Measurements from ENCODE around the gene ZNF586.
"Not testable (repeated sequence)": the region's sequence is repeated elsewhere in the genome, so short reads cannot be mapped to it uniquely, and the experiment has no call there.

Gene ZNF586

GRCh38 chr19:57776764-57777296 is 7.4 kb downstream of the ZNF586 start:
- peaks cover 99% of the 10 kb centered on the region for H3K36me3 Mint-ChIP-seq (ENCODE audit: low read depth)
- no peak overlapping the region for H3K27ac Mint-ChIP-seq
- peaks cover 66% of the 10 kb centered on the region for H3K9me3 Mint-ChIP-seq
- H3K4me1 Mint-ChIP-seq (ENCODE audit: low read depth) = peaks cover 27% of the 10 kb centered on the region
- H3K4me3 Mint-ChIP-seq = no peak overlapping the region
- DNase-seq = no peak
- no peaks in the 10 kb centered on the region for H3K27me3 Mint-ChIP-seq

DNA sequence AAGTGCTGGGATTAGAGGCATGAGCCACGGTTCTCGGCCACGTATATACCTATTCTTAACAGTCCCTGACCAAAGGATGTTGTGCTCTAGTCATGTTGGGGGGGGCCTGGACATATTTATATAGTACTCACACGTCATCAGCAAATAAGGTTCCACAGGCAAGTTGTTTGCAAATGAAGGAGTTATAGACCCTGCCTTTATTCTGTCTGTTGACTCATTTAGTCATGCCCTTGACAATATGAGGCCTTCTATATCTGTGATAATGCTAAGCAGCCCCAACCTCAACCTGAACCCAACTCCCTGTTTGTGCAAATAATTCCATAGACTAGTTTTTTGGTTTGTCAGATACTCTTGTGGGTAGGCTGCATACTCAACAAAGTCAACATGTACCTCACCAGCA is 8.9 kb downstream of the ZNF586 start:
- H3K9me3 Mint-ChIP-seq = peaks cover 55% of the 10 kb centered on the region
- no peak overlapping the region for H3K27ac Mint-ChIP-seq
- no peaks in the 10 kb centered on the region for H3K27me3 Mint-ChIP-seq

DNA sequence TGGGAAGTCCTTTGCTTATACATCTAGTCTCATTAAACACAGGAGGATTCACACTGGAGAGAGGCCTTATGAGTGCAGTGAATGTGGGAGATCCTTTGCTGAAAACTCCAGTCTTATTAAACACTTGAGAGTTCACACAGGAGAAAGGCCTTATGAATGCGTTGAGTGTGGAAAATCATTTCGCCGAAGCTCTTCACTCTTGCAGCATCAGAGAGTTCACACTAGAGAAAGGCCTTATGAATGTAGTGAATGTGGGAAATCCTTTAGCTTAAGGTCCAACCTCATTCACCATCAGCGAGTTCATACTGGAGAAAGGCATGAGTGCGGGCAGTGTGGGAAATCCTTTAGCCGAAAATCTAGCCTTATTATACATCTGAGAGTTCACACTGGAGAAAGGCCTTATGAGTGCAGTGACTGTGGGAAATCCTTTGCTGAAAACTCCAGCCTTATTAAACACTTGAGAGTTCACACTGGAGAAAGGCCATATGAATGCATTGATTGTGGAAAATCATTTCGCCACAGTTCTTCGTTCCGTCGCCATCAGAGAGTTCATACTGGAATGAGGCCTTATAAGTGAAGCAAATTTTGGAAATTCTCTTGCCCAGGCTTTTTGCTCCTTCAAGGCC is 9.9 kb downstream of the ZNF586 start:
- H3K27ac Mint-ChIP-seq = no peak overlapping the region
- H3K9me3 Mint-ChIP-seq = peaks cover 50% of the 10 kb centered on the region
- peaks cover 91% of the 10 kb centered on the region for H3K36me3 Mint-ChIP-seq (ENCODE audit: low read depth)
- no peaks in the 10 kb centered on the region for H3K27me3 Mint-ChIP-seq
- peaks cover 9% of the 10 kb centered on the region for H3K4me1 Mint-ChIP-seq (ENCODE audit: low read depth)
- no peak for DNase-seq
- H3K4me3 Mint-ChIP-seq = no peak overlapping the region

More for the DNA sequence above, 8.9 kb downstream of the ZNF586 start:
- no peak for DNase-seq
- peaks cover 14% of the 10 kb centered on the region for H3K4me1 Mint-ChIP-seq (ENCODE audit: low read depth)
- H3K36me3 Mint-ChIP-seq (ENCODE audit: low read depth) = peaks cover 94% of the 10 kb centered on the region
- no peak overlapping the region for H3K4me3 Mint-ChIP-seq

DNA sequence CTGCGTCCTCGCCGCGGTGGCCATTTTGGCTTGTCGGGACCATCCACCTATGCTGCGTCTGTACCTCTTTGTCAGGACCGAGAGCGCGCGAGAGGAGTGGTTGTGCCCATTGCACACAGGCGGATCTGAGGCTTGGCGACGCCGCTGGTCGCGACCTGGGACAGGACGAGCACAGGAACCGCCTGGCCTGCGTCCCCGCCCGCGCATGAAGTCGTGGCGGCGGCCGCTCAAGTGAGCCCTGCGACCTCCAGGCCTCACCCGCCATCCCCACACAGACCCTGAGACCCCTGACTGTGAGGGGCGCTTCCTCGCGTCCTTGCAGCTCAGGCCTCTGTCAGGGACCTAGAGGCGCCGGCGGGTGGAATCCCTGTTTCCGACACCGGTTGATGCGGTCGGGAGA is 16.8 kb downstream of the ZNF586 start:
- Mint-ChIP-seq H3K4me1 (ENCODE audit: low read depth) (no peaks in the 10 kb centered on the region), H3K36me3 (ENCODE audit: low read depth) (peaks cover 85% of the 10 kb centered on the region), H3K4me3 (no peak overlapping the region), H3K27me3 (no peaks in the 10 kb centered on the region), H3K27ac (no peak overlapping the region), H3K9me3 (peaks cover 44% of the 10 kb centered on the region)
- no peak for DNase-seq

GRCh38 chr19:57786906-57787305 is 17.4 kb downstream of the ZNF586 start:
- H3K36me3 Mint-ChIP-seq (ENCODE audit: low read depth) = peaks cover 85% of the 10 kb centered on the region
- no peak overlapping the region for H3K4me3 Mint-ChIP-seq
- peaks cover 48% of the 10 kb centered on the region for H3K9me3 Mint-ChIP-seq
- DNase-seq = no peak
- H3K4me1 Mint-ChIP-seq (ENCODE audit: low read depth) = no peaks in the 10 kb centered on the region
- no peak overlapping the region for H3K27ac Mint-ChIP-seq
- no peaks in the 10 kb centered on the region for H3K27me3 Mint-ChIP-seq

- Mint-ChIP-seq H3K27me3 (no peaks in the 10 kb centered on the region), H3K4me1 (ENCODE audit: low read depth) (no peaks in the 10 kb centered on the region), H3K4me3 (no peak overlapping the region), H3K9me3 (peaks cover 52% of the 10 kb centered on the region), H3K36me3 (ENCODE audit: low read depth) (peaks cover 88% of the 10 kb centered on the region), H3K27ac (no peak overlapping the region)
- DNase-seq = no peak
Observed at GRCh38 chr19:57788114-57788692, 18.7 kb downstream of the ZNF586 start.

DNA sequence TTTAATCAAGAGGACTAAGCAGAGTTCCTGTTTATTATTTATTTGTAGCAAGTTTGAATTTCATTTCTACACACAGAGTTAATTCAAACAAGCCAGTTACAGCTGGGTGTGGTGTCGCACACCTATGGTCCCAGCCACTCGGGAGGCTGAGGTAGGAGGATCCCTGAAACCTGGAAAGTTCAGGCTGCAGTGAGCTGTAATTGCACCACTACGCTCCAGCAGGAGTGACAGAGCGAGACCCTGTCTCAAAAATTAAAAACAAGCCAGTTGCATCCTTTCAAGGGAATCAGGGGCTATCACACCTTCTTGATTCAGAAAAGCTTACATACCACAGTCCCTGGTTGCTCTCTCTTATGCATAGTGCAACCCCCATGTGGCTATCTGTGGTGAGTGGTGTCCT is 19.8 kb downstream of the ZNF586 start:
- no peaks in the 10 kb centered on the region for H3K4me1 Mint-ChIP-seq (ENCODE audit: low read depth)
- DNase-seq = no peak
- H3K27ac Mint-ChIP-seq = no peak overlapping the region
- H3K36me3 Mint-ChIP-seq (ENCODE audit: low read depth) = peaks cover 92% of the 10 kb centered on the region
- no peak overlapping the region for H3K4me3 Mint-ChIP-seq
- H3K27me3 Mint-ChIP-seq = no peaks in the 10 kb centered on the region
- peaks cover 55% of the 10 kb centered on the region for H3K9me3 Mint-ChIP-seq

GRCh38 chr19:57796580-57796979 is 27.1 kb downstream of the ZNF586 start:
- not testable (repeated sequence) for H3K4me1 Mint-ChIP-seq (ENCODE audit: low read depth)
- peaks cover 89% of the 10 kb centered on the region for H3K36me3 Mint-ChIP-seq (ENCODE audit: low read depth)

DNA sequence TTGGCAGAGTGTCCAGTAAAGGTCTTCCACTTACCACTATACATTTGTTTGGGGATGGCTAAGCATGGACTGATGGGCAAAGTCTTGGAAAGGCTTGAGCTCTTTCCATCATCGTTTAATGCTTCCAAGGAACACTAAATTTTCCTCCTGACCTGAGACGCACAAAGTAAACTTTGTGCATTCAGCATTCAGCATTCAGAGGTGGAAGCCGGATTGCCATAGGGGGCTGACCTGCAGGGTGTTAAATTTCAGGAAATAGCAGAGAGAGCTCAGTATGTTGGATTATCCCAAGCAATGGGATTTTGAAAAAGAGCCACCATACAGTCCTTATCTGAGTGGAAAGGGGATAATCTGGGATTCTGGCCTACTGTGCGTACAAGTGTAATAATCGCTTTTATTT is 31.2 kb downstream of the ZNF586 start:
- H3K27me3 Mint-ChIP-seq = no peaks in the 10 kb centered on the region
- H3K36me3 Mint-ChIP-seq (ENCODE audit: low read depth) = peaks cover 86% of the 10 kb centered on the region
- peaks cover 19% of the 10 kb centered on the region for H3K4me1 Mint-ChIP-seq (ENCODE audit: low read depth)
- no peak overlapping the region for H3K27ac Mint-ChIP-seq
- DNase-seq = no peak
- H3K9me3 Mint-ChIP-seq = peaks cover 5% of the 10 kb centered on the region
- H3K4me3 Mint-ChIP-seq = no peak overlapping the region

More at GRCh38 chr19:57796580-57796979, 27.1 kb downstream of the ZNF586 start:
- not testable (repeated sequence) for H3K27me3 Mint-ChIP-seq, H3K27ac Mint-ChIP-seq, DNase-seq, H3K4me3 Mint-ChIP-seq
- peaks cover 19% of the 10 kb centered on the region for H3K9me3 Mint-ChIP-seq

DNA sequence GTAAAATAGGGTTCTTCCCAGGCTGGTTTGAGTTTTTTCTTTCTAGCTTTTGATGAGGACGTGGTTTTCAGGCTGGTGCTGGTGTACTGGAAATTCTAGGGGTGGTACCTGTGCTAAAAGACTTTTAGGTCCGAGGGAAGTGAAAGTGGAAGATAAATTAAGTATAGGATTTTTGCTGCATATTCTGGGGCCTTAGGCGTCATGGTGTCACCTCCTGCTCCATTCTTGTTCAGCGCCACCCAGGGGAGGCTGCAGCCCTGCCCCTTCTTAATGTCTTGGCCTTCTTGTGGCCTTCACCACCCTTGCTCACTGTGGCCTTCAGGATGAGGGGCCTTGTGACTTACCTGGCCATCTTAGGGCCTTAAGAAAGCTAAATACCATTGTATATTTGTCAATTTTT is 32.8 kb downstream of the ZNF586 start:
- H3K27ac Mint-ChIP-seq = peak overlapping the region; percentile 59
- H3K36me3 Mint-ChIP-seq (ENCODE audit: low read depth) = peaks cover 83% of the 10 kb centered on the region
- H3K9me3 Mint-ChIP-seq = peaks cover 2% of the 10 kb centered on the region
- H3K4me3 Mint-ChIP-seq = no peak overlapping the region
- H3K27me3 Mint-ChIP-seq = no peaks in the 10 kb centered on the region
- no peak for DNase-seq
- peaks cover 19% of the 10 kb centered on the region for H3K4me1 Mint-ChIP-seq (ENCODE audit: low read depth)

- Mint-ChIP-seq H3K9me3 (peaks cover 2% of the 10 kb centered on the region), H3K4me3 (peak overlapping the region; percentile 53), H3K4me1 (ENCODE audit: low read depth) (peaks cover 19% of the 10 kb centered on the region), H3K27me3 (no peaks in the 10 kb centered on the region), H3K36me3 (ENCODE audit: low read depth) (peaks cover 89% of the 10 kb centered on the region), H3K27ac (no peak overlapping the region)
- no peak for DNase-seq
Observed at GRCh38 chr19:57803265-57803593, 33.8 kb downstream of the ZNF586 start.

- H3K27me3 Mint-ChIP-seq = no peaks in the 10 kb centered on the region
- peak overlapping the region; percentile 37 for H3K27ac Mint-ChIP-seq
- H3K9me3 Mint-ChIP-seq = peaks cover 2% of the 10 kb centered on the region
- DNase-seq = no peak
- peak overlapping the region; percentile 53 for H3K4me3 Mint-ChIP-seq
- peaks cover 89% of the 10 kb centered on the region for H3K36me3 Mint-ChIP-seq (ENCODE audit: low read depth)
- peaks cover 19% of the 10 kb centered on the region for H3K4me1 Mint-ChIP-seq (ENCODE audit: low read depth)
Observed at GRCh38 chr19:57803594-57804325, 34.3 kb downstream of the ZNF586 start.

DNA sequence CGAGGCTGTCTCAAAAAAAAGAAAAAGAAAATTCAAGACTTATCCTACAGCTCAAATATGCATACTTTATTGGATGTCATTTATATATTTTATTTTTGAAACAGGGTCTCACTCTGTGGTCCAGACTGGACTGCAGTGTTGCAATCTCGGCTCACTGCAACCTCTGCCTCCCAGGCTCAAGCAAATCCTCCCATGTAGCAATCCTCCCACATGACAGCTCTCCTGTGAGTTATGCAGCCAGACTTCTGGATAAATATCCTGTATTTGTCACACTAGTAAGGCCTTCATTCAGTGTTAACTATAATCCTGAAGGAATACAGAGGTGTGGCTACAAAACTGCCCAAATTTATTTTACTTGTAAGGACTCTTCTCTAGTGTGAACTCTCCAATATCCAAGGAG is 38.1 kb downstream of the ZNF586 start:
- H3K9me3 Mint-ChIP-seq = no peaks in the 10 kb centered on the region
- no peaks in the 10 kb centered on the region for H3K27me3 Mint-ChIP-seq
- H3K27ac Mint-ChIP-seq = no peak overlapping the region
- peaks cover 36% of the 10 kb centered on the region for H3K4me1 Mint-ChIP-seq (ENCODE audit: low read depth)
- no peak overlapping the region for H3K4me3 Mint-ChIP-seq
- no peak for DNase-seq
- peaks cover 87% of the 10 kb centered on the region for H3K36me3 Mint-ChIP-seq (ENCODE audit: low read depth)

DNA sequence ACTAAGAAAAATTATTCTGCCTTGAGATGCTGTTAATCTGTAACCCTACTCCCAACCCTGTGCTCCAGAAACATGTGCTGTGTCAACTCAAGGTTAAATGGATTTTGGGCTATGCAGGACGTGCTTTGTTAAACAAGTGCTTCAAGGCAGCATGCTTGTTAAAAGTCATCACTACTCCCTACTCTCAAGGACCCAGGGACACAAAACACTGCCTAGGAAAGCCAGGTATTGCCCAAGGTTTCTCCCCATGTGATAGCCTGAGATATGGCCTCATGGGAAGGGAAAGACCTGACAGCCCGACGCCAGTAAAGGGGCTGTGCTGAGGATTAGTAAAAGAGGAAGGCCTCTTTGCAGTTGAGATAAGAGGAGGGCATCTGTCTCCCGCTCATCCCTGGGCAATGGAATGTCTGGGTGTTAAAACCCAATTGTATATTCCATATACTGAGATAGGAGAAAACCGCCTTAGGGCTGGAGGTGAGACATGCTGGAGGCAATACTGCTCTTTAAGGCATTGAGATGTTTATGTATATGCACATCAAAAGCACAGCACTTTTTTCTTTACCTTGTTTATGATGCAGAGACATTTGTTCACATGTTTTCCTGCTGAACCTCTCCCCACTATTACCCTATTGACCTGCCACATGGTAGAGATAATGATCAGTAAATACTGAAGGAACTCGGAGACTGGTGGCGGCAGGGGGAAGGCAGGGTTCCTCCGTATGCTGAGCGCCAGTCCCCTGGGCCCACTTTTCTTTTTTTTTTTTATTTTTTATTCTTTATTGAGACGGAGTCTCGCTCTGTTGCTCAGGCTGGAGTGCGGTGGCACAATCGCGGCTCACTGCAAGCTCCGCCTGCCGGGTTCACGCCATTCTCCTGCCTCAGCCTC is 41.2 kb downstream of the ZNF586 start:
- not testable (repeated sequence) for H3K9me3 Mint-ChIP-seq, DNase-seq, H3K4me3 Mint-ChIP-seq, H3K27me3 Mint-ChIP-seq
- peak overlapping the region; percentile 22 for H3K27ac Mint-ChIP-seq
- H3K36me3 Mint-ChIP-seq (ENCODE audit: low read depth) = peaks cover 80% of the 10 kb centered on the region
- H3K4me1 Mint-ChIP-seq (ENCODE audit: low read depth) = peaks cover 43% of the 10 kb centered on the region

Data from activated T-cell treated with anti-CD3 and anti-CD28 coated beads, Interleukin-2, amount 50 U/mL, for 24 hours (primary cell).